Bone marrow (tissue), 2 donors: ENCODE measurements around the gene CYP46A1.
"Not testable (repeated sequence)": the region's sequence is repeated elsewhere in the genome, so short reads cannot be mapped to it uniquely, and the experiment has no call there.

ENCODE experiments used
- DNase-seq, 2 donors: peaks; one replicate each; lab custom pipeline; 2025; lab: John Stamatoyannopoulos, UW

CYP46A1 gene

DNA sequence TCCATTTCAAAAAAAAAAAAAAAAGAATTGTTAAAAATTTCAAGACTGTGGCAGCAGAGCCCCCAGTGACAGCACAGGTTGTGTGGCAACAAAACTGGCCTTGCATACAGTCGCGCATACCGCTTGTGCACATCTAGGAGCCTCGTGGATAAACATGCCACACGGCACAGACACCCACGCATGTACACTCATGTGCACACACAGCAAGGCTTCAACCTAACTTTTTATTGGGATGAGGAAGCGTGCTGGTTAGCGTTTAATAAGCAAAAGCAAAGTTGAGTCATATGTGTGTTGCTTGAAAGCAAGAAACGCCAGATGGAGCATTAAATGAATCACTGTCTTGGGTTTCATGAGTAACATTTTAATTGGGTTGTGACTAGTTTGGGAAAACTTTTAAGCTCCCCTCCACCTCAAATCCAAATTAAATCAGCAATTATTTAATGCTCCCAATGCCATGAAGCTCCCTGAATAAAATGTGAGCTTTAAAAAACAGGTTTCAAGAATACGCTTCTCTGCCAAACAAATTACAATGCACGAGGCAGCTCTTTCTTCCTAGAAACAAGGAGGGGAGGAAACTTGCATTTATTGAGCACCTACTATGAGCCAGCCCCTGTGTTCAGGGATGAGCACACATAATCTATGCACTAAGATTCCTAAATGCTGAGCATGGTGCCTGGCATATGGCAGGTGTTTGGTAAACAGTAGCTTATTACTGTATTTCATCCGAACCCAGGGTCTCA, 73.4 kb downstream of the CYP46A1 start:
- no peak for DNase-seq

DNA sequence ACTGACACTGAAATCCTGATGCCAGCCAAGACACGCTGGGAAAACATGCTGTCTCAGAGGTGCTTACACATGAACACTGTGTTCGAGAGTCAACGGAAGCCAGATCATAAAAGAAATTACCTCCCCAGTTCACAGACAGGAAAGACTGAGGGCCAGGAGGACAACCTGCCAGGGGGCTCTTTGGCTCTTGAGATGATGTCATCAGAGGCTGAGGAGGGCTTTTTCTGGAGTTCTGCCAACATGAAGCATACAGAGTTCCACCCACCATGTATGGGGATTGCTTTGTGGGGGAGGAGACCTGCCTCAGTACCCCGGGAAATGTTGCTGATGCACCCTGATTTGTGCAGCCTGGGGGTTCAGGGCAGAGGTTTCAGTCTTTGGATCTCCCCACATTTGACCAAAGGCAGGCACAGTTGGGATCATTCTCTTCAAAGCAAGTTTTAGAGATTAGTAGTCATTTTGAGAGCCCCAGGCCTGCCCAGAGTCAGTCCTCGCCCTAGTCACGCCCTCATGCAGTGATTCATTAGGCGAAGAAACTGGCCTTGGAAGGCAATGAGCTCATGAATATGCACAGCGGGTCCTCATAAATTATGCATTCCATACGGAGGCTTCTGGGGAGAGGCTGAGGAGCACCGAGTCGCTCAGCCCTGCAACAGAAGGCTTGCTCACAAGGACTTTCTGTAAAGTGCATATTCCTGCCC, 74.2 kb downstream of the CYP46A1 start:
- DNase-seq: no peak

DNA sequence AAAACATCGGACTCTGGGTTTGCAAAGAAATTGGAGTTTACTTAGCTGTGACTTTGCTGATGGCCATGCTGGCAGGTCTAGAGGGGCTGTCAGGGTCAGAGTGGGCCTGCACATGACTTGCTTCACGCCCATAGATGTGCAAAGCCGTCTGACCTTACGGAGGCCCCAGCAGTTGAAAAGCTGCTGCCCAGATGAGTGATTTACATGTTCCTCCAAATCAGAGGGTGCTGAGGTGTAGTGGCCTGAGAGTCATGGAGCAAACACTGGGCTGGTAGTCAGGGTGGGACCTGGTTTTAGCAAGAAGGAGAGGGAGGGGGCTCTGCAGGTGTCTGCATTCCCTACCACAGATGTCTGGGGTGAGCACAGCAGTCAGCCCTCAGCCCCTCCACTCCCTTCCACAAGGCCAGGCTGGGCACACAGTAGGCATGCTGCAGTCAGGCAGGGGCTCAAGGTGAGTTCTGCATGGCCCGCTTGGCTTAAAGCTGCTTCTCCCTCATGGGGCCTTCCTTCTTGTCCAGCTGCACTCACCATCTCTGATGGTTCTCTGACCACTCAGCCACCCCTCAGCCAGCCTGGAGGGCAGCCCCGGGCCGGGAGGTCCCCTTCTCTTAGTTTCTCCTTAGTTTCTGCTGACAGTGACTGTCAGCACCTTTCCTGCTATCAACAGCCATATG, 74.9 kb downstream of the CYP46A1 start:
- no peak for DNase-seq

DNA sequence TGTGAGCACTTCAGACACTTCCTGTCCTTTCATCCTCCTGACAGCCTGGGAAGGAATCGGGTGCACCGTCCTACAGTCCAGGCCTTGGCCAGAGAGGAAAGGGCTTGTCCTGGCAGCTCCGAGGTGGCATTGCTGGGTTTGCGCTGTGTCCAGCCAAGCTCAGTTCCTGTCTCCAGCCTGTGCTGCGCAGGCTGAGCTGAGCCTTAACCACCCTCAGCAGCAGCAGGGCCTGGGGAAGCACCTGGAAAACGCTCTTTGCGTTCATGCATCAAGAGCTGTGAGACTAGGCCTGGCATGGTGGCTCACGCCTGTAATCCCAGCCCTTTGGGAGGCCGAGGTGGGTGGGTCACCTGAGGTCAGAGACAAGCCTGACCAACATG, 75.4 kb downstream of the CYP46A1 start:
- DNase-seq: no peak

DNA sequence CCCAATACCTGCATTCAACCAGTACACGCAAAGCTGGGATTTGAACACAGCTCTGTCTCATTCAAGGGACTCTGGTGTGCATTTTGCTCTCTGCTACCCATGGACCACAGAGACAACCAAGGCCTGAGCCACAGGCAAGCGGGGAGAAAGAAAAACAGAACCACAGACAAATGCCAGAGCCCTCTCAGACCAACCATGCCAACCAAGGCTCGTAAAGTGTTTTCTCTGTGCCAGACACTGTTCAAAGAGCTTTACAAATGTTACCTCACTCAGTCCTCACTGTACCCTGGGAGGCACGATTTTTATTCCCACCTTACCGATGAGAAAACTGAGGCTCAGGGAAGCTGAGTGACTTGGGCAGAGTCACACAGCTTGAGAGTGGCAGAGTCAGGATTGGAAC, 76.7 kb downstream of the CYP46A1 start:
- DNase-seq: no peak

DNA sequence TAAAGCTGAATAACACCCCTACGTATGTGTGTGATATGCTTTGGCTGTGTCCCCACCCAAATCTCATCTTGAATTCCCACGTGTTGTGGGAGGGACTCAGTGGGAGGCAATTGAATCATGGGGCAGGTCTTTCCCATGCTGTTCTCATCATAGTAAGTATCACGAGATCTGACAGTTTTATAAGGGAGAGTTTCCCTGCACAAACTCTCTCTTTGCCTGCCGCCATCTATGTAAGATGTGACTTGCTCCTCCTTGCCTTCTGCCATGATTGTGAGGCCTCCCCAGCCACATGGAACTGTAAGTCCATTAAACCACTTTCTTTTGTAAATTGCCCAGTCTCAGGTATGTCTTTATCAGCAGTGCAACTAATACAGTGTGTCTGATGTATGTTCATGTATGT, 78.8 kb downstream of the CYP46A1 start:
- DNase-seq: not testable (repeated sequence)

DNA sequence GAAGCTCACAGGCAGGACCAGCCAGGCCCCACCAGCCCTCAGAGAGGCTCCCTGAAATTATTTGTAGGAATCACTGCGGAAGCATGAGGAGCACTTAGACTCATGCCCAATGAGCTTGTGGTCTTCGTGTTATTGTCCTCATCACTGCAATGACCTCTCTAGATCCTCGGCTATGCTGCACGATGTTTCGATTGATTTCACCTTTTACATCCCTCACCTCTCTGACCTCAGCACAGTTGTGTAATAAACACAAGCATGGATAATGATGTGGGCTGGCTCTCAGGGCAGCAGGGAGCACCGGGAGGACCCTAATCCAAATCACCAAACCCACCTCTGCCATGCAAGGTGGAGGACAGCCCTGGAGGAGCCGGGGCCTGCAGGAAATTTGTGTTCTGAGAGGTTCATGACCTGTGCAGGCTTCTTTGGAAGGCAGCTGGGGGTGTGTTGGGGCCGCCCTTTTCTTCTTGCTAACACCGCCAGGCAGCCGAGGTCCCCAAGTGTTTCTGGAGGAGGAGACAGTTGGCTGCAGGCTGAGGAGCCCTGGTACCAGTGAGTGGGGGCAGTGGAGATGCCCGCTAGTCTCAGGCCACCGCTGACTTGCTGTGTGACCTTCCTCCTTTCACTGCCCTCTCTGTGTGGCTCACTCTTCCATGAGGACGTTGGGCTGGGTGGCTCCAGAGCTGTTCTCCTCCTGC, 79.6 kb downstream of the CYP46A1 start:
- no peak for DNase-seq

DNA sequence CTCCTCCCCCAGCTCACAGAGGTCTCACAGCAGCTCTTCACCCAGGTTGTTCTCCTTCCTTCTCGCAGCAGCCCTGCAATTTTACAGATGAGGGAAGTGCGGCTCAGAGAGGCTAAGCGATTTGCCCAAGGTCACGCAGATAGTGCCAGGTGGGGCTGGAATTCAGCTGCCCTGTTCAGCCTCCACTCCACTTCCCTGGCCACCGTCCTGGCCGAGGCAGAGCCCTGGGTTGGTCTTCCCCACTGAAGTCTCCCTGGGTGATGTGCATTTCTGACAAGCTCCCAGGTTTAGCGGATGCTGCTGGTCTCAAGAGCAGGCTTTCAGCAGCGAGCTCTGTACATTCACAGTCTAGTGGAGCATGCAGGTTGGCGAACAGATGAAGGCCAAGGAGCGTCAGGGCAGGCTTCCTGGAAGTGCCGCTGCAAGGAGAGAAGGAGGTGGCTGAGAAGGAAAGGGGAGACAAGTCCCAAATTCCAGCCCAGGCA, 80.2 kb downstream of the CYP46A1 start:
- DNase-seq: no peak

DNA sequence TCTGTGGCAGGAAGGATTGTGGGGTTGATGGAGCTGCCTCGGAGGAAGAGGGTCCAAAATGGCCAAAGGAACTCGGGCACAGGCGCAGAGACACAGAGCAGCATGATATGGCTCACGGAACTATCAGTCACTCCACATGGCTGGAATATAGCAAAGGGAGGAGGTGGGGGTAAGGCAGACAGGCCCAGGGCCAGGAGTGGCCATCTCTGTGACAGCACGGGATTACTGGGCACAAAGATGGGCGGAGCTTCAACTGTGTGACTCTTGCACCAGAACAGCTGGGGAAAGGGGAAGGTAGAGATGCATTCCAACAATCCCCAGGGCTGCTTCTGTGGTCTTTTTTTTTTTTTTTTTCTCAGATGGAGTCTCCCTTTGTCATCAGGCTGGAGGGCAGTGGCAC, 84.3 kb downstream of the CYP46A1 start:
- DNase-seq: no peak

DNA sequence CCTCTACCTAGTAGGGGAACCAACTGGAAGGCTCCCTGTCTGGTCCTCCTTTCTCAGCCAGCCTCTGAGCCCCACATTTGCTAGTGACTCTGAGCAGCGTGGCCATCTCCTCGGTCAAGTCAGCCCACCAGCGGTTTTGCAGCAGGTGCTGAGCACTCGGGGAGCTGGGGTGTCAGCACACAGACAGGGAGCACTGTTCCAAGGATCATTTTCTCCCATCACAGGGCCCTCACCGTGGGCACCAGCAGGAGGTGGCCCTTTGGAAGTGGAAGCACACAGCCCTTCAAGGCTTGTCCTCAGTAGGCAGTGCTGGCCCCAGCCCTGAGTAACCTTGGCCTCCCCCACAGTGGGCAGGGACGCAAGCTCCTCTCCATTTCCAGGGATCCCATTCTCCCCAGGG, 85.0 kb downstream of the CYP46A1 start:
- no peak for DNase-seq

DNA sequence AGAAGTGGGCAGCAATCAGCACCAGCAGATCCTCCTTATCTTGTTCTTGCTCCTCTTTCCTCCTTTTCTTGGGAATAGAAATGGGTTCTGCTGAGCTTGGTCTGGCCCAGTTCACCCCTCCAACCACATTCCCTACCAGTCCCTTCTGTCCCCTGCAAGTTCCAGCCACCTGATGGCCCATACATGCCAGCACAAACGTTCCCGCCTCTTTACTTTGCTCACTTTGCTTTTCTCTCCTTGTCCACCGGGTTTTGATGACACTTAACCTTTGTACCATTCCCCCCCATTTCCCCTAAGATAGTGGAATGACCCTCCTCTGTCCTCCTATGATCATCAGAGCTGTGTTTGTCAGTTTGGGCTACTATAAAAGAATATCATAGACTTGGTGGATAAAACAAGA, 85.7 kb downstream of the CYP46A1 start:
- no peak for DNase-seq

DNA sequence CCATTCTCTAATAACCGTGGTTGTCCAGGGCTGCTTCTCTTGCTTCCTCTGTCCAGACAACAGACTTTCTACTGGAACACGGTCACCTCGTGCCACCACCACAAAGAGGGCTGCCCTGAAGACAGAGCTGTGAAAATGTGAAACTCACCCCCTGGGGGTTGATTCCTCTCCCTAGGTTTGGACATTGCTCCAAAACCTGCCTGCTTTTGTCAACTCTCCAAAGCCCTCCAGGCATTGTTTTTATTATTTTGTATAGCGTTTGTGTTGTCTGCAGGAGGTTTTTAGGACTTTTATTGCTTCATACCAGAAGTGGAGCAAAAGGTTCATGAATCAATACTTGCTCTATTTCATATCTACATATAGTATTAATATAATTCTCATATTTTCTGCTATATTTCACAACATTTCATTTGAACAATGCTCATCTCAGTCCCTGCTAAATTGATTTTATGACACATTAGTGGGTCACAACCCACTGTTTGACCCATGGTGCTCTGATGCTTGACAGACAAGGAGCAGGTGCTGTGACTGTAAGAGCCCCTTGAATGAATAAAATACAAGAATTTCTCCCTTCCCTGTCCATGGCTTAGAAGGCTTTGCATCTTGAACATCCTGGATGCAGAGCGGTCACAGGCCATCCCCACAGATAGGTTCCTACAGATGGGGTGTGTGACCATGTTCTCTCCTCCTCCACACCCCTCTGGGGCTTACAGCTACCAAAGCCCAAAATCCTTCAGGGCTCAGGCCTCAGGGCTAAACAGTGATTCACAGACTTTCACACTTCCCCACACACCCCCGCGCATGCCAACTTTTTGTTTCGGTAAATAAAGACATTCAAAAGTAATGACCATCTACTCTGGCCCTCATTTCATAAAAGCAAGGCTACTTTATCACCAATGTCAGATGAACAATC, 88.5 kb downstream of the CYP46A1 start:
- no peak for DNase-seq

DNA sequence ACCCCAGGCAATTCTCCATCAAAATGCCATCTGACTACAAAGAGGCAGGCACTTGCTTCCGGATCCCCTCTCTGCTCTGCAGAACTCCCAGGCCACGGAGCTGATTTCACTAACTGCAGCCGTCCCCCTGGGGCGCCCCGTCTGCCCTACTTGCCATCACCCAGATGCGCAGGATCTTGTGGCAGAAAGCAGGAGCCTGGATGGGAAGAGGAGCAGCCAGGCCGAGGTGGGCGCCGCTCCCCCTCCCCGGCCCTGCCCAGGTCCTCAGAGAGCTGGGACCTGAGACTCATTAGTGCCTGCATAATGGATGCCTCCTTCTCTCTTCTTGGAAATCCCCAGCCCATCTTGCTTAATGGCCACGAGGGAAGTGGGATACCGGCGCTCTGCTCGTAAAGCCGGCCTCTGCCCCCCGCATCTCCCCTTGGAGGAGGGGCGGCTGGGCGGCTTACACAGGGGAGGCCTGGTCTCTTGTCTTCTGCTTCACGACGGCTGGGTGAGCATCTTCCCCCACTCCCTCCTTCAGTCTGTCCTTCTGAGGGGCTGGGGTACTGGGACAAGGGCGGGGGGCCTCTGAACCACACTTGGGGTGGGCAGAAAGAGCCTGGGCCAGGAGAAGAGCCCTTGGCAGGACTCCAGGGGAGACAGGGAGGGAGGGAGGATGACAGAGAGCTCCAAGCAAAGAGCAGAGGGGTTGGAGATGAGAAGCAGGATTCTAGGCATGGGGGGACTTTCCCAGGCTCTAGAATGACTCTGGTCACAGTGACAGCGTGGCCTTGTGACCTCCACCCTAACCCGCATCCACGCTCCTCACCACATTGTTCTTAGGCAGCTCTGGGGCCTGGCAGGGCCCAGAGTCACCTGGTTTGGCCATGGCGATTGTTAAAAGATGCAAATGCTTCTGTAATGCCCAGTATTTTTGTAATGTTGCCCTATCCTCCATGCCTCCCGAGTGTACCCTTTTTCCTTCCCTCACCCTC, 89.7 kb downstream of the CYP46A1 start:
- no peak for DNase-seq

DNA sequence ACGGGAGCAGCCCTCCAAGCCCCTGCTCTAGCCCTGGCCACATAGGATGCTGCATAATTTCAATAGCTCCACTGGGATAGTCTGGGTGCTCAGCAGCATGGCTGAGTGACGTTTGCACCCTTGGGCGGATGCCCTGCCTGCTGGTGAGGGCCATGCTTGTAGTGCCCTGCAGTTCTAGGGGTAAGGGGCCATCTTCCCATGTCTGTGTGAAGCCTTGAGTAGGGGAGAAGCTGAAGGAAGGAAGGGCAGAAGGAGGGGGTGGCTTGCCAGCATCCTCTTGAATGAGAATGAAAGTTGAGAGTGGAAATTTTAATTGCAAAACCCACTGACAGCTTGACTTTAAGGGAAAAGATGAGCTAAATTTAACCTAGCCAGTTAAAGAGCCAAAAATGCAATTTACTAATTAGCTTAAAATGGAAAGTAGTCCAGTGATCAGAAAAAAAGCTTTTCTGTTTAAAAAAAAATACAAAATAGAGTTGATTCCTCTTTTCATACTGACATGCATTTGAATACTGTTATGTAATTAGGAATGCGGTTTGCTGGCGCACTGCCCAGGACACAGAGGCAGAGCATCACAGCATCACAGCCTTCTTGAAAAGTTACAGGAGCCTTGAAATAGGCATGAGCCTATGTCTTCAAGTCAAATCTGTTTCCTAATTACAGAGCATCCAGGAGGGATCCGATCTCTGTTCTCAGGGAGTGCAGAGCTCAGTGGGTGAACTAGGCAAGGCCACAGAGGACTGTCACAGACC, 90.6 kb downstream of the CYP46A1 start:
- no peak for DNase-seq

DNA sequence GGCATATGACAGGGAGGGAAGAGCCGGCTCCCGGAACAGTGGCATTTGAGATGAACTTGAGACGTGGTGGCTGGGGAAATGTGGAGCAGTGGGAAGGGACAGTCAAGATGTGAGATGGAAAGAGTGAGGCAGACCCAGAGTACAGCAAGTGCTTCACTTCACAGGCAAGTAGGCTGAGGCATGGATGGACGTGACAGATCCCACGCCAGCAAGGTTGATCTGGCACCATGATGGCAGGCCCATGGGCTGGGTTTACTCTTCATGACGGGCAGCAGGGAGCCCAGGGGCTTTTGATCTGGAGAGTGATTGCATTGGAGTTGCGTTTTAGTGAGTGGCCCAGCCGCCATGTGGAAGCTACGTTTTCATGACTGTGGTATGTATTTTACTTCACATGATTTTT, 91.3 kb downstream of the CYP46A1 start:
- no peak for DNase-seq
